K562 (cell line): ENCODE results near the gene SP6. TPM values are rescaled to one million over a fixed set of nuclear protein-coding genes. Genes with fewer than 3 reads are reported as not detected.

Experiments
- CCNT2 ChIP-seq: IDR thresholded peaks from 2 replicates; pipeline ENCODE4 v1.6.1; 2011; ENCODE audit warnings: borderline replicate concordance, low read depth, mild to moderate bottlenecking, moderate library complexity, mixed read lengths, low read length; ENCODE audit not compliant: insufficient read length; ENCODE audit errors: extremely low read depth
- DIDO1 ChIP-seq: fragments of 450-650 bp; IDR thresholded peaks from 2 replicates; pipeline ENCODE4 v1.6.1; 2016; ENCODE audit warnings: low read depth, missing biosample characterization, missing genetic modification characterization
- EGR1 ChIP-seq: fragments of 450-650 bp; conservative IDR thresholded peaks from 2 replicates; pipeline ENCODE4 v1.6.1; 2017; ENCODE audit warnings: mild to moderate bottlenecking
- GTF2F1 ChIP-seq: IDR thresholded peaks from 2 replicates; pipeline ENCODE4 v1.6.1; 2011; ENCODE audit warnings: low read depth, low read length, improper control_type of control experiment
- MTA1 ChIP-seq: fragments of 450-650 bp; IDR thresholded peaks from 2 replicates; pipeline ENCODE4 v1.6.1; 2017; ENCODE audit warnings: borderline replicate concordance
- PHF20 ChIP-seq: fragments of 450-650 bp; IDR thresholded peaks from 2 replicates; pipeline ENCODE4 v1.6.1; 2018; ENCODE audit not compliant: partially characterized antibody
- POLR3G ChIP-seq: IDR thresholded peaks from 2 replicates; pipeline ENCODE4 v1.6.1; 2011; ENCODE audit not compliant: insufficient read length, insufficient replicate concordance; ENCODE audit errors: extremely low read depth
- PPARD ChIP-seq: fragments of 250-450 bp; sonication (Bioruptor Pico); IDR thresholded peaks from 2 replicates; pipeline ENCODE4 v1.8.0; 2022; ENCODE audit warnings: inconsistent platforms, mild to moderate bottlenecking, moderate library complexity
- RBM22 ChIP-seq: fragments of 200-400 bp; formaldehyde crosslinking; IDR thresholded peaks from 2 replicates; pipeline ENCODE4 v1.6.1; 2018; ENCODE audit warnings: low read length, low read depth; ENCODE audit not compliant: poor library complexity, severe bottlenecking
- TEAD2 ChIP-seq: fragments of 450-650 bp; IDR thresholded peaks from 2 replicates; pipeline ENCODE4 v1.6.1; 2016; ENCODE audit warnings: missing genetic modification characterization, control low read depth, missing compliant biosample characterization
- TGIF2 ChIP-seq: sonication (generic); formaldehyde crosslinking; IDR thresholded peaks from 2 replicates; pipeline ENCODE4 v1.8.1; 2022; ENCODE audit warnings: mild to moderate bottlenecking, missing genetic modification reagents, moderate library complexity
- TSC22D4 ChIP-seq: fragments of 450-650 bp; IDR thresholded peaks from 2 replicates; pipeline ENCODE4 v1.6.1; 2016; ENCODE audit warnings: missing genetic modification characterization, missing biosample characterization, control low read depth
- U2AF1 ChIP-seq: fragments of 200-400 bp; formaldehyde crosslinking; optimal IDR thresholded peaks from 2 replicates; pipeline ENCODE3; 2017; ENCODE audit warnings: mild to moderate bottlenecking, low read depth, low read length, moderate library complexity
- USF1 ChIP-seq: sonication (generic); formaldehyde crosslinking; IDR thresholded peaks from 2 replicates; pipeline ENCODE4 v1.9.0; 2022; ENCODE audit warnings: mild to moderate bottlenecking, missing genetic modification reagents
- ZNF354B ChIP-seq: fragments of 250-450 bp; sonication (Bioruptor Pico); IDR thresholded peaks from 2 replicates; pipeline ENCODE4 v1.4.0; 2020
- ZNF444 ChIP-seq: fragments of 250-450 bp; sonication (Bioruptor Pico); IDR thresholded peaks from 2 replicates; pipeline ENCODE4 v1.4.0; 2020; ENCODE audit warnings: mild to moderate bottlenecking, moderate library complexity
- ZNF76 ChIP-seq: fragments of 250-450 bp; sonication (Bioruptor Pico); IDR thresholded peaks from 2 replicates; pipeline ENCODE4 v1.4.0; 2020; ENCODE audit warnings: mild to moderate bottlenecking, moderate library complexity, borderline replicate concordance
- ZNF778 ChIP-seq: fragments of 450-650 bp; formaldehyde crosslinking; IDR thresholded peaks from 2 replicates; pipeline ENCODE4 v1.4.0; 2020; ENCODE audit warnings: mild to moderate bottlenecking, moderate library complexity
- ZNF830 ChIP-seq: fragments of 250-450 bp; sonication (Bioruptor Pico); IDR thresholded peaks from 2 replicates; pipeline ENCODE4 v1.5.0; 2021; ENCODE audit warnings: mild to moderate bottlenecking
- polyA plus RNA-seq, 8 experiments: library from polyadenylated mRNA; depleted of rRNA in 4 of 8; stranded (reverse) in 5 of 8; unstranded in 3 of 8; fragments of >200 nt; fragmentation: Nextera tagmentation in 2 of 8; fragmentation: Illumina TruSeq in 1 of 8; extraction: Ambion mirVana in 2 of 8; extraction: Trizol in 1 of 8; gene quantifications; 2 replicates each; pipeline versions ENCODE4 v1.2.1 to v1.2.3, GENCODE V29; 2011 to 2014; ENCODE audit warnings: inconsistent platforms in 1 of 8, missing spikeins in 1 of 8
- total RNA-seq, 7 experiments: library from RNA; depleted of rRNA in 6 of 7; stranded (reverse); fragments of >200 nt in 6 of 7; fragmentation: Illumina TruSeq in 2 of 7; extraction: Trizol in 2 of 7; gene quantifications; 2 replicates each; pipeline versions ENCODE4 v1.2.1 to v1.2.3, GENCODE V29; 2011 to 2021; ENCODE audit warnings: low replicate concordance in 1 of 7
- TF ChIP-seq, protein P1 (sequence below): sonication (generic); formaldehyde crosslinking; IDR thresholded peaks from 2 replicates; pipeline ENCODE4 v1.8.1; 2022; ENCODE audit warnings: missing genetic modification reagents
- TF ChIP-seq, protein P2 (sequence below): fragments of 250-450 bp; sonication (Bioruptor Pico); IDR thresholded peaks from 2 replicates; pipeline ENCODE4 v1.8.0; 2022; ENCODE audit warnings: inconsistent platforms, mild to moderate bottlenecking, moderate library complexity, borderline replicate concordance
- TF ChIP-seq, protein P3 (sequence below), 2 experiments: fragments of 450-650 bp in 1 of 2; sonication (generic) in 1 of 2; formaldehyde crosslinking in 1 of 2; IDR thresholded peaks in 1 of 2; conservative IDR thresholded peaks in 1 of 2; 2 replicates each; pipeline versions ENCODE4 v1.6.1 to v1.8.1; 2016 to 2023; ENCODE audit warnings: mild to moderate bottlenecking in 2 of 2, moderate library complexity in 2 of 2, inconsistent platforms in 1 of 2, missing genetic modification reagents in 1 of 2
- TF ChIP-seq, protein P4 (sequence below): fragments of 450-650 bp; conservative IDR thresholded peaks from 2 replicates; pipeline ENCODE4 v1.6.1; 2016; ENCODE audit warnings: missing genetic modification characterization, low read depth, mild to moderate bottlenecking, control low read depth, missing compliant biosample characterization

SP6 gene
- total and polyA plus RNA-seq, 9 of the 15 experiments (the other 6 are each of a cell fraction or from before 2014, with no cell fraction given) = 0.11 to 7.9 (median 2.2) TPM

- TF ChIP-seq TGIF2 (no peak), MTA1 (peak; percentile 91; the same call in 1 of the 2 replicates), DIDO1 (tag) (peak; percentile 49; the same call in 1 of the 2 replicates), GTF2F1 (no peak), TEAD2 (tag) (no peak), EGR1 (peak; percentile 66), RBM22 (no peak), TSC22D4 (tag) (no peak), ZNF778 (CRISPR knock-in tag) (no peak), POLR3G (no peak), ZNF76 (CRISPR knock-in tag) (no peak), ZNF830 (CRISPR knock-in tag) (no peak), CCNT2 (peak; percentile 100), ZNF354B (CRISPR knock-in tag) (no peak), USF1 (CRISPR knock-in tag) (no peak), ZNF444 (no peak), PHF20 (peak; percentile 34), U2AF1 (no peak), PPARD (CRISPR knock-in tag) (no peak)
- TF ChIP-seq, protein P1, sequence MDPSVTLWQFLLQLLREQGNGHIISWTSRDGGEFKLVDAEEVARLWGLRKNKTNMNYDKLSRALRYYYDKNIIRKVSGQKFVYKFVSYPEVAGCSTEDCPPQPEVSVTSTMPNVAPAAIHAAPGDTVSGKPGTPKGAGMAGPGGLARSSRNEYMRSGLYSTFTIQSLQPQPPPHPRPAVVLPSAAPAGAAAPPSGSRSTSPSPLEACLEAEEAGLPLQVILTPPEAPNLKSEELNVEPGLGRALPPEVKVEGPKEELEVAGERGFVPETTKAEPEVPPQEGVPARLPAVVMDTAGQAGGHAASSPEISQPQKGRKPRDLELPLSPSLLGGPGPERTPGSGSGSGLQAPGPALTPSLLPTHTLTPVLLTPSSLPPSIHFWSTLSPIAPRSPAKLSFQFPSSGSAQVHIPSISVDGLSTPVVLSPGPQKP (CRISPR knock-in tag) = no peak
- TF ChIP-seq, protein P2, sequence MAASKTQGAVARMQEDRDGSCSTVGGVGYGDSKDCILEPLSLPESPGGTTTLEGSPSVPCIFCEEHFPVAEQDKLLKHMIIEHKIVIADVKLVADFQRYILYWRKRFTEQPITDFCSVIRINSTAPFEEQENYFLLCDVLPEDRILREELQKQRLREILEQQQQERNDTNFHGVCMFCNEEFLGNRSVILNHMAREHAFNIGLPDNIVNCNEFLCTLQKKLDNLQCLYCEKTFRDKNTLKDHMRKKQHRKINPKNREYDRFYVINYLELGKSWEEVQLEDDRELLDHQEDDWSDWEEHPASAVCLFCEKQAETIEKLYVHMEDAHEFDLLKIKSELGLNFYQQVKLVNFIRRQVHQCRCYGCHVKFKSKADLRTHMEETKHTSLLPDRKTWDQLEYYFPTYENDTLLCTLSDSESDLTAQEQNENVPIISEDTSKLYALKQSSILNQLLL (CRISPR knock-in tag) = no peak
- TF ChIP-seq, protein P3, sequence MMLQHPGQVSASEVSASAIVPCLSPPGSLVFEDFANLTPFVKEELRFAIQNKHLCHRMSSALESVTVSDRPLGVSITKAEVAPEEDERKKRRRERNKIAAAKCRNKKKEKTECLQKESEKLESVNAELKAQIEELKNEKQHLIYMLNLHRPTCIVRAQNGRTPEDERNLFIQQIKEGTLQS (IDR thresholded peaks at IDR 0.05) = peak; percentile 98
- TF ChIP-seq, protein P3 (CRISPR knock-in tag; conservative IDR thresholded peaks at IDR 0.05) = peak; percentile 98
- TF ChIP-seq, protein P4, sequence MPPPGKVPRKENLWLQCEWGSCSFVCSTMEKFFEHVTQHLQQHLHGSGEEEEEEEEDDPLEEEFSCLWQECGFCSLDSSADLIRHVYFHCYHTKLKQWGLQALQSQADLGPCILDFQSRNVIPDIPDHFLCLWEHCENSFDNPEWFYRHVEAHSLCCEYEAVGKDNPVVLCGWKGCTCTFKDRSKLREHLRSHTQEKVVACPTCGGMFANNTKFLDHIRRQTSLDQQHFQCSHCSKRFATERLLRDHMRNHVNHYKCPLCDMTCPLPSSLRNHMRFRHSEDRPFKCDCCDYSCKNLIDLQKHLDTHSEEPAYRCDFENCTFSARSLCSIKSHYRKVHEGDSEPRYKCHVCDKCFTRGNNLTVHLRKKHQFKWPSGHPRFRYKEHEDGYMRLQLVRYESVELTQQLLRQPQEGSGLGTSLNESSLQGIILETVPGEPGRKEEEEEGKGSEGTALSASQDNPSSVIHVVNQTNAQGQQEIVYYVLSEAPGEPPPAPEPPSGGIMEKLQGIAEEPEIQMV = peak; percentile 24; the same call in 1 of the 2 replicates
Observed at GRCh38 chr17:47866941-47867340, 16.0 kb upstream of the SP6 start (continued).
